CD4-positive, alpha-beta memory T cell (primary cell): ENCODE results near the gene AFAP1. TPM values are rescaled to one million over a fixed set of nuclear protein-coding genes. Genes with fewer than 3 reads are reported as not detected.
"Not testable (repeated sequence)": the region's sequence is repeated elsewhere in the genome, so short reads cannot be mapped to it uniquely, and the experiment has no call there.

Experiments
- CTCF ChIA-PET: fragments of 350-600 bp; sonication (Branson Sonifier 250); formaldehyde crosslinking; loops from one replicate; lab custom pipeline; 2021; ENCODE audit warnings: inconsistent platforms; ENCODE audit not compliant: partially characterized antibody; lab: Charles Lee
- POLR2A ChIA-PET: fragments of 350-600 bp; sonication (Branson Sonifier 250); formaldehyde crosslinking; loops from one replicate; lab custom pipeline; 2021; ENCODE audit not compliant: partially characterized antibody; lab: Charles Lee
- DNase-seq, 5 donors: peaks; one replicate each; pipeline versions ENCODE4 v3.0.0 to v3.0.0-alpha.2; 2020 to 2022; ENCODE audit warnings: mixed read lengths in 1 of 5
- H3K27ac ChIP-seq: one replicate; pipeline ENCODE4 v1.7.0; 2013; ENCODE audit warnings: low read depth, low read length
- H3K27me3 ChIP-seq: 2 replicates; pipeline ENCODE4 v1.7.0; 2013; ENCODE audit warnings: mild to moderate bottlenecking, low read length, moderate library complexity; ENCODE audit not compliant: insufficient read depth
- H3K36me3 ChIP-seq: 2 replicates; pipeline ENCODE4 v1.7.0; 2013; ENCODE audit warnings: mild to moderate bottlenecking, low read length, moderate library complexity; ENCODE audit not compliant: insufficient read depth
- H3K4me1 ChIP-seq: 2 replicates; pipeline ENCODE4 v1.7.0; 2013; ENCODE audit warnings: mild to moderate bottlenecking, low read length, moderate library complexity; ENCODE audit not compliant: insufficient read depth
- H3K4me3 ChIP-seq, 2 donors: one replicate each; pipeline ENCODE4 v1.7.0; 2013; ENCODE audit warnings: low read length in 2 of 2, mild to moderate bottlenecking in 1 of 2
- H3K9me3 ChIP-seq, 2 donors: one replicate each; pipeline ENCODE4 v1.7.0; 2013; ENCODE audit warnings: low read length in 2 of 2, control low read depth in 1 of 2; ENCODE audit not compliant: control insufficient read depth in 1 of 2
- H3K27ac Mint-ChIP-seq, 7 donors: one replicate each; pipeline ENCODE4 v1.8.0; 2020 to 2021; ENCODE audit warnings: mixed read lengths in 7 of 7, mild to moderate bottlenecking in 6 of 7, inconsistent platforms in 3 of 7, moderate library complexity in 3 of 7
- H3K27me3 Mint-ChIP-seq, 2 donors: one replicate each; pipeline ENCODE4 v1.8.0; 2020 to 2021; ENCODE audit warnings: mixed read lengths in 2 of 2
- H3K36me3 Mint-ChIP-seq, 2 donors: one replicate each; pipeline ENCODE4 v1.8.0; 2020 to 2021; ENCODE audit warnings: mixed read lengths in 2 of 2, inconsistent platforms in 1 of 2, mild to moderate bottlenecking in 1 of 2
- H3K4me1 Mint-ChIP-seq, 4 donors: one replicate each; pipeline ENCODE4 v1.8.0; 2020 to 2021; ENCODE audit warnings: mixed read lengths in 4 of 4, mild to moderate bottlenecking in 1 of 4
- H3K4me3 Mint-ChIP-seq, 8 donors: one replicate each; pipeline ENCODE4 v1.8.0; 2020 to 2021; ENCODE audit warnings: mixed read lengths in 8 of 8, mild to moderate bottlenecking in 7 of 8, moderate library complexity in 6 of 8, inconsistent platforms in 3 of 8
- H3K9me3 Mint-ChIP-seq, 8 donors: one replicate each; pipeline ENCODE4 v1.8.0; 2020 to 2021; ENCODE audit warnings: mixed read lengths in 8 of 8, mild to moderate bottlenecking in 5 of 8, inconsistent platforms in 3 of 8, moderate library complexity in 1 of 8
- intact Hi-C: fragments of 100-400 bp; cut with micrococcal nuclease; formaldehyde crosslinking; loops from one replicate; pipeline ENCODE4 v1.15.1; 2023
- polyA plus RNA-seq, 2 donors: library from polyadenylated mRNA; unstranded; fragments of 300-500 nt; fragmentation: Illumina TruSeq; gene quantifications; one replicate each; pipeline ENCODE4 v1.2.3, GENCODE V29; 2021
- total RNA-seq, 2 experiments: library from RNA; stranded (reverse); gene quantifications; one replicate each; pipeline ENCODE4 v1.2.3, GENCODE V29; 2021

Gene AFAP1
- total and polyA plus RNA-seq, 4 experiments from 2014 or later: 0.95 to 21.8 (median 12.6) TPM

DNA sequence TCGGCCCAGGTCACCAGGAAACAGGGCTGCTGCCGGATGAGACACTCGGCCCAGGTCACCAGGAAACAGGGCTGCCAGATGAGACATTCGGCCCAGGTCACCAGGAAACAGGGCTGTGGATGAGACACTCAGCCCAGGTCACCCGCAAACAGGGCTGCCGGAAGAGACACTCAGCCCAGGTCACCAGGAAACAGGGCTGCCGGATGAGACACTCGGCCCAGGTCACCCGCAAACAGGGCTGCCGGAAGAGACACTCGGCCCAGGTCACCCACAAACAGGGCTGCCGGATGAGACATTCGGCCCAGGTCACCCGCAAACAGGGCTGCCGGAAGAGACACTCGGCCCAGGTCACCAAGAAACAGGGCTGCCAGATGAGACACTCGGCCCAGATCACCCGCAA is 21.5 kb downstream of the AFAP1 start:
- H3K4me1 ChIP-seq, H3K36me3 Mint-ChIP-seq, CTCF ChIA-PET, intact Hi-C loops, POLR2A ChIA-PET, H3K4me3 Mint-ChIP-seq, H3K36me3 ChIP-seq, H3K9me3 Mint-ChIP-seq, H3K9me3 ChIP-seq, H3K27ac ChIP-seq, H3K4me3 ChIP-seq, H3K27me3 Mint-ChIP-seq, H3K27me3 ChIP-seq, DNase-seq: not testable (repeated sequence)
- Mint-ChIP-seq H3K27ac (peak overlapping the region in 1 of 7 donors; percentile 18), H3K4me1 (peaks cover 16 to 54% (median 31%) of the 10 kb centered on the region in 4 donors)

DNA sequence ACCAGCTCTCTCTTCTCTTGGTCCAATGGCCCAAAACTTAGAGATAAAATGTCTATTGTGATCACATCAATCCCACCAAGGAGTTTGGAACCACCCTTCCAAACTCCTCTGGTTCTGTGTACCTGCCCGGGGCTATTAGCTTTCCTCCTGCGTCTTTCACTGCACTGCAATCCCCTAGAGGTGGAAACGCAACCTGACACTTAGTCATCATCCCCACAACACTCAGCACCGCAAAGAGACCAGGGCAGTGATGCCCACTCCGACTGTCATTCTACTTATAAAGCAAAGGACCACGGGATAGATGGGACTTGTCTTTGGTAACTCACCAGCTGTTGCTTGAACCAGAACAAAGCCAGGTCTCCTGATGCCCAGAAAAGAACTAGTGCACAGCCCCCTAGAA is 22.0 kb downstream of the AFAP1 start:
- Histone ChIP-seq H3K27me3 (no peaks in the 10 kb centered on the region), H3K4me3 (no peak overlapping the region), H3K4me1 (peaks cover 6% of the 10 kb centered on the region), H3K36me3 (no peaks in the 10 kb centered on the region), H3K9me3 (no peaks in the 10 kb centered on the region), H3K27ac (no peak overlapping the region)
- Mint-ChIP-seq H3K9me3 (peaks cover 0 to 3% (median 0%) of the 10 kb centered on the region in 8 donors), H3K4me1 (peaks cover 16 to 57% (median 33%) of the 10 kb centered on the region in 4 donors), H3K27me3 (no peaks in the 10 kb centered on the region), H3K36me3 (peaks cover 0 to 8% of the 10 kb centered on the region in 2 donors), H3K27ac (peak overlapping the region in 3 of 7 donors; percentile 0 to 74 (median 64)), H3K4me3 (peak overlapping the region in 1 of 8 donors; percentile 47)
- POLR2A ChIA-PET: no interaction called here
- CTCF ChIA-PET: no interaction called here
- intact Hi-C loops: no loop called here
- DNase-seq: no peak

DNA sequence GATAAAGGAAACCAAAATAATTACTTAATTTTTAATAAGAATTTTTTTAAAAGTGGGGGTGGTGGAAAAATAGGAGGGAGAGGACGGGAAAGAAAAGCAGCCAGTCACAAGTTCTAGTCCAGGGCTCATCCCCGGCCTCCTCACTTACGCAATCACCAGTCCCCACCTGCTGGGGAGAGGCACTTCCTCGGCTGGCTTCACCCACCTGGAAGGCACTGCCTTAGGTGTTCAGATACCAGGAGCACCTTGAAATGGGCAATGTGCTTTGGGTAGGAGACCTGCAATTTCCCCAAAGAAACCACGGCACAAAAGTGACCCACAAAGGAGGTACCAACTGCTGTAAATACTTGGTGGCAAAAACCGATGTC is 23.8 kb downstream of the AFAP1 start:
- CTCF ChIA-PET: interaction anchor here (1.0 to 1.6 kb wide), 2 partner anchors 72 to 112 kb away, joined by 3 to 4 read pairs; no protein-coding TSS in a partner anchor
- H3K4me3 ChIP-seq: no peak overlapping the region
- no peaks in the 10 kb centered on the region for H3K27me3 ChIP-seq
- no peaks in the 10 kb centered on the region for H3K27me3 Mint-ChIP-seq
- no peak overlapping the region for H3K4me3 Mint-ChIP-seq
- intact Hi-C loops: no loop called here
- no peaks in the 10 kb centered on the region for H3K9me3 ChIP-seq
- H3K4me1 ChIP-seq: peaks cover 6% of the 10 kb centered on the region
- peaks cover 20 to 67% (median 37%) of the 10 kb centered on the region in 4 donors for H3K4me1 Mint-ChIP-seq
- peaks cover 0 to 8% of the 10 kb centered on the region in 2 donors for H3K36me3 Mint-ChIP-seq
- H3K27ac Mint-ChIP-seq: no peak overlapping the region
- POLR2A ChIA-PET: interaction anchor here (0.6 kb wide), 1 partner anchor 45 kb away, joined by 3 read pairs; no protein-coding TSS in a partner anchor
- H3K9me3 Mint-ChIP-seq: peaks cover 0 to 3% (median 0%) of the 10 kb centered on the region in 8 donors
- DNase-seq: no peak
- H3K27ac ChIP-seq: no peak overlapping the region
- H3K36me3 ChIP-seq: no peaks in the 10 kb centered on the region

DNA sequence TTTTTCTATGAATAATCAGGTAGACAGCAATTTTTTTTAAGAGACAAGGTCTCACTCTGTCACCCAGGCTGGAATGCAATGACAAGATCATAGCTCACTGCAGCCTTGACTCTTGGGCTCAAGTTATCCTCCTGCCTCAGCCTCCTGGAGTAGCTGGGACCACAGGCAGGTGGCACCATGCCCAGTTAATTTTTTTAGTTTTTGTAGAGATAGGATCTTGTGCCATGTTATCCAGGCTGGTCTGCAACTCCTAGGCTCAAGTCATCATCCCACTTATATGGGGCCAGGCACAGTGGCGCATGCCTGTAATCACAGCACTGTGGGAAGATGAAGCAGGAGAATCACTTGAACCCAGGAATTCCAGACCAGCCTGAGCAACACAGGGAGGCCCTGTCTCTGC is 26.8 kb downstream of the AFAP1 start:
- H3K9me3 ChIP-seq: no peaks in the 10 kb centered on the region

DNA sequence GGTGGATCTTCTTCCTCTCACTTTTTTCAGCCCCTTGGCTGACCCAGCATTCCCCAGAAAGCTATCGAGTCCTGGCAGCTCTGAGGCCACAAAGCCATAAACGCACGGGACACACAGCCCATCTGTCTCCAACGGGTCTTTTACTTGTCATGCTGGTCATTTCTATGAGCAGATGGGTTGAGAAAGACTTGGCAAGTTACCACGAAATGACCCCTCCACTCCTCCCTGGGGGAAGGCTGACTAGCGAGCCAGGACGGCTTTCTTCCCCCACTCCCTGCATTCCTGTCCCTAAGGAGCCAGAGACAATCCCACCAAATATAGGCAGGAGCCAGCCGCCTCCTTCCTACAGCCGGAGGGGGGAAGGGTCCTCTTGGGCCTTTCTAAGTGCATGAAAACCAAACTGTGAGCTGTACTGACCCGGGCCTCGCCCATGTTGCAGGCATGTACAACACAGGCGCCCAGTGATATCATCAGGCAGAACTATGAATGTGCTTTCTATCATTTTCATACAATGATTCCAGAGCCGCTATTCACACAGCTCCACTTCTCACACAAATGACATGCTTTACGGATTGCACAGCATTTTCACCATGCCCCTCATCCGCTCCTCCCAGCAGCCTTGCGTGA is 28.6 kb downstream of the AFAP1 start:
- H3K9me3 ChIP-seq: no peaks in the 10 kb centered on the region
- no peak overlapping the region for H3K27ac ChIP-seq
- no peaks in the 10 kb centered on the region for H3K27me3 ChIP-seq
- Mint-ChIP-seq H3K4me3 (peak overlapping the region in 1 of 8 donors; percentile 20), H3K36me3 (peaks cover 0 to 4% of the 10 kb centered on the region in 2 donors), H3K4me1 (peaks cover 26 to 65% (median 48%) of the 10 kb centered on the region in 4 donors), H3K9me3 (peaks cover 0 to 3% (median 0%) of the 10 kb centered on the region in 8 donors), H3K27me3 (no peaks in the 10 kb centered on the region), H3K27ac (no peak overlapping the region)
- ChIA-PET POLR2A (no interaction called here), CTCF (no interaction called here)
- no peaks in the 10 kb centered on the region for H3K36me3 ChIP-seq
- no peak overlapping the region for H3K4me3 ChIP-seq
- intact Hi-C loops: no loop called here
- H3K4me1 ChIP-seq: peaks cover 21% of the 10 kb centered on the region
- DNase-seq: no peak

More for the DNA sequence above, 26.8 kb downstream of the AFAP1 start:
- CTCF ChIA-PET: no interaction called here
- intact Hi-C loops: no loop called here
- Mint-ChIP-seq H3K27ac (no peak overlapping the region), H3K4me3 (no peak overlapping the region), H3K36me3 (peaks cover 0 to 7% of the 10 kb centered on the region in 2 donors), H3K9me3 (peaks cover 0 to 3% (median 0%) of the 10 kb centered on the region in 8 donors), H3K4me1 (peaks cover 32 to 76% (median 52%) of the 10 kb centered on the region in 4 donors), H3K27me3 (no peaks in the 10 kb centered on the region)
- Histone ChIP-seq H3K4me1 (peaks cover 21% of the 10 kb centered on the region), H3K27ac (no peak overlapping the region), H3K36me3 (no peaks in the 10 kb centered on the region), H3K27me3 (no peaks in the 10 kb centered on the region), H3K4me3 (no peak overlapping the region)
- POLR2A ChIA-PET: no interaction called here
- no peak for DNase-seq

DNA sequence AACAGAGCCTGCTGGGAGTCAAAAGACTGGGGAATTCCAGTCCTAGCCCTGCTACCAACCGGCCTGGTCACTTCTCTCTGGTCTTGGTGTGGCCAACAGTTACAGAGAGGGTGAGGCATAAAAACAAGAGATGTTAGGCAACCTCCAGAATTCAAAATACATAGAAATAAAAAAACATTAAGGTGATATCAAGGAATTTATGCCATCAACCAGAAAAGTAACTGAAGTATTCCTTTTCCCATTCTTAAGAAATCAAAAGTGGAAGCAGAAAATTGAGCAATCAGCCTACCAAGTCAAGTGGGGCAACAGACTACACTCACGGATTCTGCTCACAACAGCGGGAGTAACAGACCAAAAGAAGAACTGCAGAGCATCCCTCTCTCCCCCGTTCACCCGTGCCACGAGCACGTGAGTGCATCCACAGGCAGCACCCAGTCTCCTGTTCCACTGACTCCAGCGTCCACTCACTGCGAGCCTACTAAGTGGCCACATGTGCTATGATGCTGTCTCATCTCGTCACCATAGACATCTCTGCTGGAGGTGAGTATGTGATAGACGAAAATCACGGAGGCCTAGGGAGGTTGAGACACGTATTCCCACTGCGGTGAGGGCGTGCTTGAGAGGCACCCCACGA is 29.3 kb downstream of the AFAP1 start:
- peaks cover 0 to 3% (median 0%) of the 10 kb centered on the region in 8 donors for H3K9me3 Mint-ChIP-seq
- DNase-seq: no peak
- no peaks in the 10 kb centered on the region for H3K36me3 ChIP-seq

More for the DNA sequence above, 29.3 kb downstream of the AFAP1 start:
- Mint-ChIP-seq H3K4me3 (peak overlapping the region in 2 of 8 donors; percentile 20 to 68), H3K27me3 (no peaks in the 10 kb centered on the region), H3K27ac (no peak overlapping the region), H3K36me3 (peaks cover 0 to 4% of the 10 kb centered on the region in 2 donors), H3K4me1 (peaks cover 25 to 65% (median 48%) of the 10 kb centered on the region in 4 donors)
- Histone ChIP-seq H3K9me3 (no peaks in the 10 kb centered on the region), H3K27me3 (no peaks in the 10 kb centered on the region), H3K4me1 (peaks cover 18% of the 10 kb centered on the region), H3K27ac (no peak overlapping the region), H3K4me3 (no peak overlapping the region)
- ChIA-PET CTCF (no interaction called here), POLR2A (no interaction called here)
- intact Hi-C loops: no loop called here
